AG09309 (cell line): ENCODE data around the gene TELO2.

ENCODE experiments used
- DNase-seq: peaks from one replicate; pipeline ENCODE4 v3.0.0-alpha.2; 2010; ENCODE audit warnings: low read depth
- H3K4me3 ChIP-seq: 2 replicates; pipeline ENCODE4 v1.5.1; 2011; ENCODE audit warnings: mild to moderate bottlenecking, low read depth, low read length, moderate library complexity; ENCODE audit not compliant: control insufficient read depth
- CTCF ChIP-seq: IDR thresholded peaks from 2 replicates; pipeline ENCODE4 v1.5.1; 2011; ENCODE audit warnings: mild to moderate bottlenecking, low read depth, low read length, inconsistent platforms; ENCODE audit not compliant: insufficient read depth, control insufficient read depth; ENCODE audit errors: missing control alignments

TELO2 gene

GRCh38 chr16:1457489-1458245 is 35.5 kb upstream of the TELO2 start:
- TF ChIP-seq CTCF = no peak
- H3K4me3 ChIP-seq = no peak overlapping the region
- DNase-seq = no peak

- no peak overlapping the region for H3K4me3 ChIP-seq
- no peak for DNase-seq
- TF ChIP-seq CTCF = no peak
Measured at GRCh38 chr16:1458336-1458976, 34.7 kb upstream of the TELO2 start.

- H3K4me3 ChIP-seq = no peak overlapping the region
- no peak for DNase-seq
- TF ChIP-seq CTCF = no peak
Measured at GRCh38 chr16:1458977-1459341, 34.2 kb upstream of the TELO2 start.

GRCh38 chr16:1459967-1460366 is 33.2 kb upstream of the TELO2 start:
- H3K4me3 ChIP-seq = no peak overlapping the region
- TF ChIP-seq CTCF = no peak
- no peak for DNase-seq

GRCh38 chr16:1460602-1461138 is 32.5 kb upstream of the TELO2 start:
- no peak for TF ChIP-seq CTCF

GRCh38 chr16:1461146-1461545 is 32.0 kb upstream of the TELO2 start:
- TF ChIP-seq CTCF = no peak
- H3K4me3 ChIP-seq = no peak overlapping the region
- DNase-seq = no peak

More at GRCh38 chr16:1460602-1461138, 32.5 kb upstream of the TELO2 start:
- H3K4me3 ChIP-seq = no peak overlapping the region
- no peak for DNase-seq
